ENCODE results near the gene CELF5. TPM values are rescaled to one million over a fixed set of nuclear protein-coding genes. Genes with fewer than 3 reads are reported as not detected.
"Not testable (repeated sequence)": the region's sequence is repeated elsewhere in the genome, so short reads cannot be mapped to it uniquely, and the experiment has no call there.

CELF5 gene
- total RNA-seq, 2 experiments from 2014 or later = 0.20 to 0.56 TPM

- Mint-ChIP-seq H3K27ac (no peak overlapping the region), H3K4me3 (no peak overlapping the region), H3K9me3 (no peaks in the 10 kb centered on the region), H3K36me3 (ENCODE audit: low read depth) (no peaks in the 10 kb centered on the region), H3K4me1 (ENCODE audit: low read depth) (no peaks in the 10 kb centered on the region), H3K27me3 (no peaks in the 10 kb centered on the region)
- no peak for ATAC-seq
- POLR2A ChIA-PET = no interaction called here
- no peak for TF ChIP-seq CTCF (IDR thresholded peaks at IDR 0.05)
- intact Hi-C loops (cut with micrococcal nuclease) = no loop called here
- CTCF ChIA-PET = interaction anchor here (3.7 kb wide), 1 partner anchor 140 kb away, joined by 10 read pairs; no protein-coding TSS in a partner anchor
- DNase-seq = no peak
Measured at GRCh38 chr19:3333020-3333583, 108.6 kb downstream of the CELF5 start.

GRCh38 chr19:3333662-3334061 is 109.2 kb downstream of the CELF5 start:
- CTCF ChIA-PET = interaction anchor here (0.6 to 3.7 kb wide), 2 partner anchors 10 to 139 kb away, joined by 3 to 10 read pairs; no protein-coding TSS in a partner anchor
- Mint-ChIP-seq H3K9me3 (no peaks in the 10 kb centered on the region), H3K36me3 (ENCODE audit: low read depth) (no peaks in the 10 kb centered on the region), H3K4me1 (ENCODE audit: low read depth) (peaks cover 4% of the 10 kb centered on the region), H3K27me3 (no peaks in the 10 kb centered on the region), H3K27ac (no peak overlapping the region), H3K4me3 (no peak overlapping the region)
- DNase-seq (no peak), ATAC-seq (no peak)
- no peak for TF ChIP-seq CTCF (IDR thresholded peaks at IDR 0.05)
- POLR2A ChIA-PET = no interaction called here
- intact Hi-C loops (cut with micrococcal nuclease) = no loop called here

GRCh38 chr19:3334749-3335430 is 110.4 kb downstream of the CELF5 start:
- H3K27ac Mint-ChIP-seq; POLR2A ChIA-PET; H3K4me1 Mint-ChIP-seq (ENCODE audit: low read depth); ATAC-seq; intact Hi-C loops (cut with micrococcal nuclease); DNase-seq; H3K36me3 Mint-ChIP-seq (ENCODE audit: low read depth); H3K4me3 Mint-ChIP-seq; H3K27me3 Mint-ChIP-seq; H3K9me3 Mint-ChIP-seq: not testable (repeated sequence)
- CTCF ChIA-PET = interaction anchor here (2.8 to 3.7 kb wide), 2 partner anchors 95 to 138 kb away, joined by 8 to 10 read pairs; no protein-coding TSS in a partner anchor

- DNase-seq (no peak), ATAC-seq (no peak)
- Mint-ChIP-seq H3K27ac (no peak overlapping the region), H3K4me3 (no peak overlapping the region), H3K27me3 (no peaks in the 10 kb centered on the region), H3K4me1 (ENCODE audit: low read depth) (peaks cover 7% of the 10 kb centered on the region), H3K9me3 (no peaks in the 10 kb centered on the region), H3K36me3 (ENCODE audit: low read depth) (no peaks in the 10 kb centered on the region)
- TF ChIP-seq CTCF (IDR thresholded peaks at IDR 0.05) = no peak
- CTCF ChIA-PET = interaction anchor here (1.1 to 3.7 kb wide), 4 partner anchors 31 to 137 kb away, joined by 3 to 10 read pairs (median 6); no protein-coding TSS in a partner anchor
- intact Hi-C loops (cut with micrococcal nuclease) = no loop called here
- POLR2A ChIA-PET = interaction anchor here (1.1 kb wide), 1 partner anchor 150 kb away, joined by 3 read pairs; no protein-coding TSS in a partner anchor
Measured at GRCh38 chr19:3335431-3336350, 111.2 kb downstream of the CELF5 start.

GRCh38 chr19:3336351-3336679 is 111.9 kb downstream of the CELF5 start:
- CTCF ChIA-PET = interaction anchor here (1.1 to 3.7 kb wide), 4 partner anchors 32 to 136 kb away, joined by 3 to 10 read pairs (median 6); no protein-coding TSS in a partner anchor
- H3K27ac Mint-ChIP-seq = no peak overlapping the region
- peaks cover 7% of the 10 kb centered on the region for H3K4me1 Mint-ChIP-seq (ENCODE audit: low read depth)
- POLR2A ChIA-PET = interaction anchor here (1.1 kb wide), 1 partner anchor 149 kb away, joined by 3 read pairs; no protein-coding TSS in a partner anchor
- no peaks in the 10 kb centered on the region for H3K27me3 Mint-ChIP-seq
- no peak for DNase-seq
- H3K4me3 Mint-ChIP-seq = no peak overlapping the region
- H3K9me3 Mint-ChIP-seq = no peaks in the 10 kb centered on the region
- intact Hi-C loops (cut with micrococcal nuclease) = no loop called here
- no peaks in the 10 kb centered on the region for H3K36me3 Mint-ChIP-seq (ENCODE audit: low read depth)
- no peak for TF ChIP-seq CTCF (IDR thresholded peaks at IDR 0.05)
- no peak for ATAC-seq
